Naive thymus-derived CD4-positive, alpha-beta T cell (primary cell): ENCODE results near the gene ABL1. TPM values are rescaled to one million over a fixed set of nuclear protein-coding genes. Genes with fewer than 3 reads are reported as not detected.

Source experiments
- ATAC-seq: fragments of 150-1000 bp; cut with Tn5 transposase; 2 replicates; pipeline ENCODE4 v1.10.0; 2021; ENCODE audit warnings: mild to moderate bottlenecking, moderate library complexity
- CTCF ChIA-PET: fragments of 350-600 bp; sonication (Branson Sonifier 250); formaldehyde crosslinking; loops from one replicate; lab custom pipeline; 2021; ENCODE audit warnings: antibody characterized with exemption; lab: Charles Lee
- POLR2A ChIA-PET: fragments of 350-600 bp; sonication (Branson Sonifier 250); formaldehyde crosslinking; loops from one replicate; lab custom pipeline; 2021; ENCODE audit warnings: antibody characterized with exemption, inconsistent platforms; lab: Charles Lee
- DNase-seq, 9 donors: peaks; one replicate each; pipeline versions ENCODE4 v3.0.0 to v3.0.0-alpha.2; 2020 to 2022; ENCODE audit warnings: mixed read lengths in 1 of 9
- H3K27ac ChIP-seq: one replicate; pipeline ENCODE4 v1.7.0; 2013; ENCODE audit warnings: mild to moderate bottlenecking, low read depth, low read length, moderate library complexity
- H3K27me3 ChIP-seq, 2 donors: one replicate each; pipeline ENCODE4 v1.7.0; 2013; ENCODE audit warnings: low read length in 2 of 2, mild to moderate bottlenecking in 2 of 2, moderate library complexity in 2 of 2; ENCODE audit not compliant: control insufficient read depth in 2 of 2, insufficient read depth in 2 of 2
- H3K36me3 ChIP-seq, 3 experiments: 1 replicate in 2 of 3; 2 replicates in 1 of 3; pipeline ENCODE4 v1.7.0; 2013; ENCODE audit warnings: low read length in 3 of 3, mild to moderate bottlenecking in 3 of 3, moderate library complexity in 1 of 3; ENCODE audit not compliant: insufficient read depth in 3 of 3, control insufficient read depth in 2 of 3
- H3K4me1 ChIP-seq, 2 donors: one replicate each; pipeline ENCODE4 v1.7.0; 2013; ENCODE audit warnings: low read length in 2 of 2, mild to moderate bottlenecking in 2 of 2, moderate library complexity in 1 of 2; ENCODE audit not compliant: control insufficient read depth in 2 of 2, insufficient read depth in 2 of 2
- H3K4me3 ChIP-seq: 2 replicates; pipeline ENCODE4 v1.7.0; 2013; ENCODE audit warnings: mild to moderate bottlenecking, low read length
- H3K9me3 ChIP-seq, 3 experiments: 1 replicate in 2 of 3; 2 replicates in 1 of 3; pipeline ENCODE4 v1.7.0; 2013; ENCODE audit warnings: low read length in 3 of 3; ENCODE audit not compliant: control insufficient read depth in 2 of 3
- H3K27ac Mint-ChIP-seq, 9 donors: one replicate each; pipeline ENCODE4 v1.8.0; 2020 to 2022; ENCODE audit warnings: mixed read lengths in 9 of 9, mild to moderate bottlenecking in 8 of 9, moderate library complexity in 5 of 9, inconsistent platforms in 2 of 9
- H3K27me3 Mint-ChIP-seq, 5 donors: one replicate each; pipeline ENCODE4 v1.8.0; 2021 to 2022; ENCODE audit warnings: mixed read lengths in 5 of 5, mild to moderate bottlenecking in 1 of 5
- H3K36me3 Mint-ChIP-seq, 5 donors: one replicate each; pipeline ENCODE4 v1.8.0; 2020 to 2022; ENCODE audit warnings: mixed read lengths in 5 of 5, mild to moderate bottlenecking in 3 of 5, inconsistent platforms in 1 of 5
- H3K4me1 Mint-ChIP-seq, 7 donors: one replicate each; pipeline ENCODE4 v1.8.0; 2020 to 2022; ENCODE audit warnings: mixed read lengths in 7 of 7, mild to moderate bottlenecking in 3 of 7, inconsistent platforms in 1 of 7
- H3K4me3 Mint-ChIP-seq, 10 donors: one replicate each; pipeline ENCODE4 v1.8.0; 2020 to 2022; ENCODE audit warnings: mild to moderate bottlenecking in 10 of 10, mixed read lengths in 10 of 10, moderate library complexity in 6 of 10, inconsistent platforms in 2 of 10
- H3K9me3 Mint-ChIP-seq, 11 donors: one replicate each; pipeline ENCODE4 v1.8.0; 2020 to 2022; ENCODE audit warnings: mixed read lengths in 11 of 11, mild to moderate bottlenecking in 4 of 11, inconsistent platforms in 1 of 11, moderate library complexity in 1 of 11
- intact Hi-C, 2 donors: fragments of 100-400 bp; cut with micrococcal nuclease; formaldehyde crosslinking; loops; one replicate each; pipeline ENCODE4 v1.15.1; 2023
- polyA plus RNA-seq, 2 donors: library from polyadenylated mRNA; unstranded; fragments of 300-500 nt; fragmentation: Illumina TruSeq; gene quantifications; one replicate each; pipeline ENCODE4 v1.2.3, GENCODE V29; 2021
- total RNA-seq, 6 experiments: library from RNA in 5 of 6; stranded (reverse) in 5 of 6; gene quantifications; 1 replicate in 5 of 6; 2 replicates in 1 of 6; pipeline ENCODE4 v1.2.3 and lab custom pipeline; 2021 to 2026

ABL1 gene
- total and polyA plus RNA-seq, 7 experiments from 2014 or later, result 8.4 to 41.0 (median 39.1) TPM

DNA sequence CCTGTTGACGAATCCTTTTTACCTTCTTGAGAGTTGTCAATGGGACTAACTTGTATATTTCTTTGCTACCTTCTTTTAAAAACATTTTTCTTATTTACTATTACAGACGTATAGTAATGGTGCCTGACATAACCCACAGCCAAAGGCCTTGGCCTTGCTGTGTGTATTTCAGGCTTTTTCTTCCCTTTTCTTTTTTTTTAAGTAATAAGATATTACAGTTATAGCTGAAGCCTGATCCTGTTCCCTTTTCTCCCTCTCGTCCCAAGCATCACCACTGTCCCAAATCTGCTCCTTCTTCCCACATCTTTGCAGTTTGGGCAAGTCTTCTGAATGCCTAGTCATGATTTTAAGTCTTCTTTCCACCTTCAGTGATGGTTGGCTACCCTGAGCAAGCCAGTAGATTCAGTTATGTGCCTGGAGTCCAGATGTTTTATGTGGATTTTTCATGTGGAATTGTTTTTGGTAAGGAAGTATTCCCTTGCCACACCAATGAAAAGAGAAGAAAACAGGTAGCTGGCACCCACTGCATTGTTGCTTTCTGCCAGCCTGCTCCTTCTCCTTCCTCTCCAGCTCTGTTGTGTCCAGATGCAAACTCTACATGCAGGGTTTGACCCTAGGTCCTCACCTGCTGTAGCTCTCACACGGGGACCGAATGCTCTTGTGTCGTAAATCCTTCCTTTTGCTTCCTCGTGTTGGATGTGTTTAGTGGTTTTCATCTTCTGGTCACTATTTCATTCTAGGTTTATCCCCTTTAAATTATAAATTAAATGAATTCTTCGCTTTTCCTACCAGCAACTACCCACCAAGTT lies 26.5 kb downstream of the ABL1 start:
- no peak overlapping the region for H3K4me3 ChIP-seq
- intact Hi-C loops, result loop anchor here in 1 of 2 donors (2.0 kb wide), 1 partner anchor 401 kb away; no protein-coding TSS in a partner anchor
- peak overlapping the region in 1 of 9 donors; percentile 38 for H3K27ac Mint-ChIP-seq
- H3K36me3 ChIP-seq, result peaks cover 0 to 15% (median 0%) of the 10 kb centered on the region in 3 experiments
- no peak overlapping the region for H3K4me3 Mint-ChIP-seq
- ChIA-PET CTCF (interaction anchor here (1.0 to 1.9 kb wide), 2 partner anchors 161 to 185 kb away, joined by 4 to 8 read pairs; no protein-coding TSS in a partner anchor), POLR2A (no interaction called here)
- H3K36me3 Mint-ChIP-seq, result peaks cover 0 to 19% (median 3%) of the 10 kb centered on the region in 5 donors
- no peak for DNase-seq
- no peak for ATAC-seq
- H3K27me3 Mint-ChIP-seq, result no peaks in the 10 kb centered on the region
- peaks cover 4 to 8% (median 5%) of the 10 kb centered on the region in 7 donors for H3K4me1 Mint-ChIP-seq
- H3K9me3 Mint-ChIP-seq, result no peaks in the 10 kb centered on the region
- no peaks in the 10 kb centered on the region for H3K4me1 ChIP-seq
- H3K27me3 ChIP-seq, result no peaks in the 10 kb centered on the region
- no peaks in the 10 kb centered on the region for H3K9me3 ChIP-seq
- no peak overlapping the region for H3K27ac ChIP-seq

DNA sequence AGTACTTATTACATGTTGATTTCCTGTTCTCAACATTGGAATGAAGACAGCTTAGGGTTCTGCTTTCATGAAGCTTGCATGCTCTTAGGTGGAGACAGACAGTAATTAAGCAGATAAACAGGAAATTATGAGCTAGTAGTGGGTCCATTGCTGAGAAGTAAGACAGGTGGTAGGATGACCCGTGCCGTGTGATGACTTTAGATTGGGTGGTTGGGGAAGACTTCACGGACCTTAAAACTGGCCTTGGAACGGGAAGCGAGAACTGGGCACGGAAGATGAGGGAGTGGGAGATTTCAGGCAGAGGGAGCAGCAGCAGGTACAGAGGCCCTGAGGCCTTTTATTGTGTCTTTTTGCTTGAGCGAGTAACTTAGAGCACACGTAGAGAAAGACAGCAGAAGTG lies 27.2 kb downstream of the ABL1 start:
- intact Hi-C loops, result loop anchor here in 1 of 2 donors (2.0 kb wide), 1 partner anchor 401 kb away; no protein-coding TSS in a partner anchor
- Histone ChIP-seq H3K27me3 (no peaks in the 10 kb centered on the region), H3K4me1 (no peaks in the 10 kb centered on the region), H3K4me3 (no peak overlapping the region), H3K9me3 (no peaks in the 10 kb centered on the region), H3K36me3 (peaks cover 0 to 15% (median 0%) of the 10 kb centered on the region in 3 experiments), H3K27ac (no peak overlapping the region)
- Mint-ChIP-seq H3K36me3 (peaks cover 0 to 18% (median 3%) of the 10 kb centered on the region in 5 donors), H3K4me3 (no peak overlapping the region), H3K27ac (peak overlapping the region in 1 of 9 donors; percentile 38), H3K27me3 (no peaks in the 10 kb centered on the region), H3K4me1 (peaks cover 4 to 9% (median 5%) of the 10 kb centered on the region in 7 donors), H3K9me3 (no peaks in the 10 kb centered on the region)
- CTCF ChIA-PET, result interaction anchor here (1.0 to 1.9 kb wide), 3 partner anchors 91 to 184 kb away, joined by 4 to 8 read pairs (median 6); no protein-coding TSS in a partner anchor
- DNase-seq (no peak), ATAC-seq (no peak)
- POLR2A ChIA-PET, result interaction anchor here (0.6 kb wide), 1 partner anchor 87 kb away, joined by 4 read pairs; no protein-coding TSS in a partner anchor

DNA sequence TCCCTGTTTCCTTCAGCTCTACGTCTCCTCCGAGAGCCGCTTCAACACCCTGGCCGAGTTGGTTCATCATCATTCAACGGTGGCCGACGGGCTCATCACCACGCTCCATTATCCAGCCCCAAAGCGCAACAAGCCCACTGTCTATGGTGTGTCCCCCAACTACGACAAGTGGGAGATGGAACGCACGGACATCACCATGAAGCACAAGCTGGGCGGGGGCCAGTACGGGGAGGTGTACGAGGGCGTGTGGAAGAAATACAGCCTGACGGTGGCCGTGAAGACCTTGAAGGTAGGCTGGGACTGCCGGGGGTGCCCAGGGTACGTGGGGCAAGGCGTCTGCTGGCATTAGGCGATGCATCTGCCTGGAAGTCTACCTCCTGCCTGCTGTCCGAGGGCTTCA lies 27.7 kb downstream of the ABL1 start:
- ATAC-seq (no peak), DNase-seq (no peak)
- Histone ChIP-seq H3K9me3 (no peaks in the 10 kb centered on the region), H3K36me3 (peaks cover 0 to 12% (median 0%) of the 10 kb centered on the region in 3 experiments), H3K27ac (no peak overlapping the region), H3K27me3 (no peaks in the 10 kb centered on the region), H3K4me1 (no peaks in the 10 kb centered on the region), H3K4me3 (no peak overlapping the region)
- peaks cover 4 to 9% (median 5%) of the 10 kb centered on the region in 7 donors for H3K4me1 Mint-ChIP-seq
- H3K27ac Mint-ChIP-seq, result no peak overlapping the region
- intact Hi-C loops, result loop anchor here (1.0 to 2.0 kb wide), 3 partner anchors 91 to 402 kb away; no protein-coding TSS in a partner anchor
- peaks cover 0 to 14% (median 3%) of the 10 kb centered on the region in 5 donors for H3K36me3 Mint-ChIP-seq
- H3K9me3 Mint-ChIP-seq, result no peaks in the 10 kb centered on the region
- POLR2A ChIA-PET, result interaction anchor here (0.6 kb wide), 1 partner anchor 87 kb away, joined by 4 read pairs; no protein-coding TSS in a partner anchor
- H3K4me3 Mint-ChIP-seq, result no peak overlapping the region
- CTCF ChIA-PET, result interaction anchor here (1.0 to 1.9 kb wide), 4 partner anchors 91 to 184 kb away, joined by 4 to 8 read pairs (median 7); no protein-coding TSS in a partner anchor
- H3K27me3 Mint-ChIP-seq, result no peaks in the 10 kb centered on the region

DNA sequence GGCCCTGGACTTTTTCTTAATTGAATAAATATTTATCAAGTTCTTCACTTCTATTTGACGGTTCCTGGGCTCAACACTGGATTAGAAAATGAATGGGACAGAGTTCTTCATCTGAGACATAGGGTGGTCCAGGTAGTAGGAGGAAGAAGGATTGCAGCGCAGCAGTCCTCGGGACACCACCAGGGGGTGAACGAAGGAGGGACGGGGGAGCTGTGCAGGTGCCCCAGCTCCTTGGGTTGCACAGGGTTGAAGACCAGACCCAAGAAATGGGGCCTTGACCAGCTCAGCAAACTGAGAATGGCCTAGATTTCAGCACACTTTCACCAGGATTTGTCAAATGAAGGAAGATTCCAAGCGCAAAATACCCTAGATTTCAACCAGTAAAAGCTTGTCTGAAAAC lies 29.5 kb downstream of the ABL1 start:
- intact Hi-C loops, result no loop called here
- Mint-ChIP-seq H3K4me1 (peaks cover 4 to 9% (median 5%) of the 10 kb centered on the region in 7 donors), H3K27me3 (no peaks in the 10 kb centered on the region), H3K4me3 (no peak overlapping the region), H3K27ac (no peak overlapping the region), H3K36me3 (peaks cover 0 to 14% (median 3%) of the 10 kb centered on the region in 5 donors), H3K9me3 (no peaks in the 10 kb centered on the region)
- H3K9me3 ChIP-seq, result no peaks in the 10 kb centered on the region
- DNase-seq (no peak), ATAC-seq (no peak)
- H3K4me3 ChIP-seq, result no peak overlapping the region
- ChIA-PET POLR2A (no interaction called here), CTCF (interaction anchor here (1.0 to 1.8 kb wide), 5 partner anchors 10 to 182 kb away, joined by 3 to 8 read pairs (median 5); no protein-coding TSS in a partner anchor)
- no peaks in the 10 kb centered on the region for H3K27me3 ChIP-seq
- H3K36me3 ChIP-seq, result peaks cover 0 to 14% (median 0%) of the 10 kb centered on the region in 3 experiments
- H3K27ac ChIP-seq, result no peak overlapping the region
- H3K4me1 ChIP-seq, result no peaks in the 10 kb centered on the region

DNA sequence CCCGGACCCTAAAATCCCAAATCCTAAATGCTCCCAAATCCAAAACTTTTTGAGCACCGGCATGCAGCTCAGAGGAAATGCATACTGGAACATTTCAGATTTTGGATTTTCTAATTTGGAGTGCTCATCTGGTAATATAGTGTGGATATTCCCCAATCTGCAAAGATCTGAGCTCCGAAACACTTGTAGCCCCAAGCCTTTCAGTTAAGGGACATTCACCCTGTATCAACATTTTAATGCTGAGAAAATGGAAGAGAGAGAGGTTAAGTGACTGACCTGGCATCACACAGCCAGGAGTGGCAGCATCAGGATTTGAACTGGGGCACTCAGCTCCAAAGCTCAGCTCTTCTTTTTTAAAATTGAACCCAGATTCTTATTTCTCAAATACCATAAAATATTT lies 30.9 kb downstream of the ABL1 start:
- H3K36me3 ChIP-seq, result peaks cover 0 to 7% (median 0%) of the 10 kb centered on the region in 3 experiments
- Mint-ChIP-seq H3K27ac (no peak overlapping the region), H3K27me3 (no peaks in the 10 kb centered on the region), H3K4me3 (no peak overlapping the region), H3K36me3 (peaks cover 0 to 10% (median 3%) of the 10 kb centered on the region in 5 donors), H3K9me3 (no peaks in the 10 kb centered on the region), H3K4me1 (peaks cover 4 to 9% (median 5%) of the 10 kb centered on the region in 7 donors)
- no peaks in the 10 kb centered on the region for H3K9me3 ChIP-seq
- ChIA-PET POLR2A (no interaction called here), CTCF (interaction anchor here (0.7 to 1.9 kb wide), 6 partner anchors 98 to 1570 kb away, joined by 3 to 16 read pairs (median 4); no protein-coding TSS in a partner anchor)
- H3K27me3 ChIP-seq, result no peaks in the 10 kb centered on the region
- H3K27ac ChIP-seq, result no peak overlapping the region
- ATAC-seq, result no peak
- H3K4me3 ChIP-seq, result no peak overlapping the region
- no peaks in the 10 kb centered on the region for H3K4me1 ChIP-seq
- DNase-seq, result no peak
- intact Hi-C loops, result loop anchor here (1.0 kb wide), 2 partner anchors 75 to 180 kb away; no protein-coding TSS in a partner anchor

DNA sequence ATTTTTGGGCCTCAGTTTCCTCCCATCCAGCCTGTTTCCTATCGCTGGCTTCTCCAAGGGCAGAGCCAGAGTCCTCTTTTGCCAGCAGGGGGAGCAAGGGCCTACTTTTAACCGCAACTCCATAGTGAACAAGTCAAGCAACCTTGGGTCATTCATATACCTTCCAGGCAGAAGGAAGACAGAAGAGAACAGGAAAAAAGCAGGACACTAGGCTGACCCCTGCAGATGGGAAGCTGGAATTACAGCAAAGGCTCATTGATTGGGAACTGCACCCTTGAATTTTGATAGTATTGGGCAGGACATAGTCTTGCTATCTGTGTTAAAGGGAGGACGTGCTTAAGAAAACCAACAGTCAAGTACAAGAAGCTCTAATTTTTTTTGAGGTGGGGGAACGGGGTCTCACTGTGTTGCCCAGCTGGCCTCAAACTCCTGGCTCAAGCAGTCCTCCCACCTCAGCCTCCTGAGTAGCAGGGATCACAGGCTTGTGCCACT lies 31.5 kb downstream of the ABL1 start:
- peaks cover 0 to 10% (median 3%) of the 10 kb centered on the region in 5 donors for H3K36me3 Mint-ChIP-seq
- POLR2A ChIA-PET, result interaction anchor here (0.6 kb wide), 1 partner anchor 179 kb away, joined by 6 read pairs; no protein-coding TSS in a partner anchor

More for the DNA sequence above, 31.5 kb downstream of the ABL1 start:
- ATAC-seq (peak; percentile 56), DNase-seq (peak; percentile 8 to 54 (median 40))
- CTCF ChIA-PET, result interaction anchor here (0.8 to 1.9 kb wide), 7 partner anchors 9 to 1570 kb away, joined by 3 to 16 read pairs (median 4); no protein-coding TSS in a partner anchor
- Histone ChIP-seq H3K4me3 (no peak overlapping the region), H3K27ac (no peak overlapping the region), H3K36me3 (peaks cover 0 to 7% (median 0%) of the 10 kb centered on the region in 3 experiments), H3K9me3 (no peaks in the 10 kb centered on the region), H3K27me3 (no peaks in the 10 kb centered on the region), H3K4me1 (no peaks in the 10 kb centered on the region)
- H3K9me3 Mint-ChIP-seq, result no peaks in the 10 kb centered on the region
- intact Hi-C loops, result loop anchor here (1.0 kb wide), 2 partner anchors 75 to 180 kb away; no protein-coding TSS in a partner anchor
- peaks cover 2 to 9% (median 5%) of the 10 kb centered on the region in 7 donors for H3K4me1 Mint-ChIP-seq
- H3K27me3 Mint-ChIP-seq, result no peaks in the 10 kb centered on the region
- H3K4me3 Mint-ChIP-seq, result no peak overlapping the region
- H3K27ac Mint-ChIP-seq, result no peak overlapping the region
